Endothelial cell of umbilical vein (primary cell): ENCODE results near the gene TPP2. TPM values are rescaled to one million over a fixed set of nuclear protein-coding genes. Genes with fewer than 3 reads are reported as not detected.

Source experiments
- BruUV-seq: library from RNA; stranded (reverse); fragments of 400-500 nt; replicated peaks from 2 replicates; lab custom pipeline; 2021; lab: Mats Ljungman, UMichigan
- CTCF ChIA-PET: fragments of 300-600, 350-600 bp; sonication (Branson Sonifier 250); formaldehyde crosslinking; loops from one replicate; lab custom pipeline; 2021; ENCODE audit warnings: antibody characterized with exemption, inconsistent platforms; lab: Charles Lee
- POLR2A ChIA-PET: fragments of 300-600, 350-600 bp; sonication (Branson Sonifier 250); formaldehyde crosslinking; loops from one replicate; lab custom pipeline; 2021; ENCODE audit warnings: antibody characterized with exemption, inconsistent platforms; lab: Charles Lee
- DNase-seq: peaks from one replicate; pipeline ENCODE4 v3.0.0-alpha.2; 2011; ENCODE audit warnings: low read depth, low spot score
- FAIRE-seq: peaks from 2 replicates; lab custom pipeline; 2011; peaks lifted over from hg19 to GRCh38; lab: Jason Lieb, UNC
- H2AFZ ChIP-seq: 2 replicates; pipeline ENCODE4 v1.6.0; 2012; ENCODE audit warnings: low read depth, low read length, control low read depth, inconsistent platforms
- H3K27ac ChIP-seq: 2 replicates; pipeline ENCODE4 v1.5.1; 2011; ENCODE audit warnings: low read depth, mild to moderate bottlenecking, control low read depth, low read length, moderate library complexity; ENCODE audit not compliant: insufficient read depth
- H3K27me3 ChIP-seq, 2 experiments: 2 replicates each; pipeline versions ENCODE4 v1.6.0 to v1.6.1; 2011; ENCODE audit warnings: low read length in 2 of 2, mixed read lengths in 1 of 2; ENCODE audit not compliant: control insufficient read depth in 2 of 2, insufficient read depth in 2 of 2
- H3K36me3 ChIP-seq, 2 experiments: 2 replicates in 1 of 2; 3 replicates in 1 of 2; pipeline ENCODE4 v1.5.1; 2011; ENCODE audit warnings: low read length in 2 of 2, mild to moderate bottlenecking in 1 of 2, moderate library complexity in 1 of 2; ENCODE audit not compliant: control insufficient read depth in 2 of 2, insufficient read depth in 2 of 2; ENCODE audit errors: extremely low read depth in 1 of 2
- H3K4me1 ChIP-seq: 3 replicates; pipeline ENCODE4 v1.5.1; 2011; ENCODE audit warnings: mild to moderate bottlenecking, low read length; ENCODE audit not compliant: control insufficient read depth, insufficient read depth; ENCODE audit errors: extremely low read depth
- H3K4me2 ChIP-seq: 2 replicates; pipeline ENCODE4 v1.6.1; 2011; ENCODE audit warnings: low read length, control low read depth, mixed read lengths; ENCODE audit not compliant: insufficient read depth
- H3K4me3 ChIP-seq, 3 experiments: fragments of 200-600 bp in 1 of 3; sonication (generic), shearing (Covaris generic) in 1 of 3; replicated peaks in 1 of 3; 2 replicates each; pipeline ENCODE4 v1.5.1; 2011 to 2016; ENCODE audit warnings: control low read depth in 3 of 3, low read length in 3 of 3, mild to moderate bottlenecking in 2 of 3, inconsistent platforms in 1 of 3, low read depth in 1 of 3, moderate library complexity in 1 of 3; ENCODE audit not compliant: insufficient read depth in 1 of 3
- H3K79me2 ChIP-seq: 2 replicates; pipeline ENCODE4 v1.6.0; 2012; ENCODE audit warnings: low read length, inconsistent platforms; ENCODE audit not compliant: control insufficient read depth, insufficient read depth
- H3K9ac ChIP-seq: replicated peaks from 2 replicates; pipeline ENCODE3; 2011; ENCODE audit warnings: low read length, control low read depth; ENCODE audit not compliant: insufficient read depth; ENCODE audit errors: extremely low read depth
- H3K9me1 ChIP-seq: replicated peaks from 3 replicates; pipeline ENCODE4 v1.6.0; 2011; ENCODE audit warnings: mild to moderate bottlenecking, low read length; ENCODE audit not compliant: control insufficient read depth, insufficient read depth; ENCODE audit errors: extremely low read depth
- H3K9me3 ChIP-seq: replicated peaks from 2 replicates; pipeline ENCODE4 v1.5.1; 2012; ENCODE audit warnings: low read length, inconsistent platforms; ENCODE audit not compliant: control insufficient read depth, insufficient read depth
- H4K20me1 ChIP-seq: replicated peaks from 2 replicates; pipeline ENCODE3; 2011; ENCODE audit warnings: mild to moderate bottlenecking, low read length; ENCODE audit not compliant: control insufficient read depth, insufficient read depth; ENCODE audit errors: extremely low read depth
- CTCF ChIP-seq, 2 donors: IDR thresholded peaks; 1 replicate in 1 of 2; 2 replicates in 1 of 2; pipeline ENCODE4 v1.5.1; 2011; ENCODE audit warnings: low read length in 2 of 2, mild to moderate bottlenecking in 2 of 2, moderate library complexity in 2 of 2, control low read depth in 1 of 2, inconsistent platforms in 1 of 2, low read depth in 1 of 2; ENCODE audit not compliant: insufficient read depth in 1 of 2; ENCODE audit errors: extremely low read depth in 1 of 2
- EZH2 ChIP-seq: IDR thresholded peaks from 2 replicates; pipeline ENCODE4 v1.6.1; 2012; ENCODE audit warnings: borderline replicate concordance, low read depth, mild to moderate bottlenecking, moderate library complexity, low read length, inconsistent platforms; ENCODE audit not compliant: severe bottlenecking
- FOS ChIP-seq: IDR thresholded peaks from 2 replicates; pipeline ENCODE4 v1.6.1; 2011; ENCODE audit warnings: mild to moderate bottlenecking, low read length, moderate library complexity, borderline replicate concordance; ENCODE audit not compliant: insufficient read depth
- GATA2 ChIP-seq: IDR thresholded peaks from 2 replicates; pipeline ENCODE4 v1.7.0; 2011; ENCODE audit warnings: low read depth, mild to moderate bottlenecking, moderate library complexity, mixed read lengths, low read length; ENCODE audit not compliant: insufficient read length, insufficient read depth
- JUN ChIP-seq: IDR thresholded peaks from 2 replicates; pipeline ENCODE4 v1.6.1; 2011; ENCODE audit warnings: borderline replicate concordance, low read depth; ENCODE audit not compliant: insufficient read length, insufficient read depth
- MYC ChIP-seq: IDR thresholded peaks from one replicate; pipeline ENCODE4 v1.6.1; 2011; ENCODE audit warnings: mild to moderate bottlenecking, low read depth, low read length
- POLR2A ChIP-seq: IDR thresholded peaks from 2 replicates; pipeline ENCODE4 v1.6.1; 2012; ENCODE audit warnings: low read depth, mild to moderate bottlenecking, control low read depth, low read length
- dilution Hi-C: fragments of 300-500 bp; cut with MboI; formaldehyde crosslinking; loops from one replicate; pipeline ENCODE4 v1.15.0; 2019; ENCODE audit warnings: low sequenced_read_pairs; ENCODE audit not compliant: extremely low pct_ligation_motif_present
- intact Hi-C: fragments of 100-400 bp; cut with micrococcal nuclease; formaldehyde crosslinking; loops from one replicate; pipeline ENCODE4 v1.10.0; 2022
- polyA plus RNA-seq, 4 experiments: library from polyadenylated mRNA; depleted of rRNA in 3 of 4; stranded (reverse) in 3 of 4; unstranded in 1 of 4; fragments of >200 nt; gene quantifications; 2 replicates each; pipeline versions ENCODE4 v1.2.1 to v1.2.3, GENCODE V29; 2011 to 2012; ENCODE audit warnings: missing spikeins in 1 of 4
- total RNA-seq: library from RNA; stranded (reverse); gene quantifications from 2 replicates; pipeline ENCODE4 v1.2.3, GENCODE V29; 2021

Gene TPP2
- total and polyA plus RNA-seq, 2 donors (not counting 3 experiments of a cell fraction or from before 2014, with no cell fraction given): 11.5 to 46.7 TPM

GRCh38 chr13:102548811-102549210, 48.0 kb upstream of the TPP2 start:
- no peaks in the 10 kb centered on the region for H3K4me1 ChIP-seq
- no peak overlapping the region for H3K27ac ChIP-seq
- no peak overlapping the region for H2AFZ ChIP-seq
- H3K9ac ChIP-seq: no peak overlapping the region
- H3K36me3 ChIP-seq: no peaks in the 10 kb centered on the region
- intact Hi-C loops (no loop called here), dilution Hi-C loops (no loop called here)
- FAIRE-seq: no peak
- H3K79me2 ChIP-seq: no peaks in the 10 kb centered on the region
- no peak overlapping the region for H3K4me3 ChIP-seq
- no peak for DNase-seq
- no TSS peak for BruUV-seq
- no peaks in the 10 kb centered on the region for H3K9me1 ChIP-seq
- no peak overlapping the region for H3K4me2 ChIP-seq
- H3K9me3 ChIP-seq: no peaks in the 10 kb centered on the region
- H3K27me3 ChIP-seq: peaks cover 2 to 3% of the 10 kb centered on the region in 2 experiments
- POLR2A ChIA-PET: no interaction called here
- no peaks in the 10 kb centered on the region for H4K20me1 ChIP-seq
- TF ChIP-seq POLR2A (no peak), CTCF (IDR thresholded peaks at IDR 0.05; ENCODE audit: extremely low read depth in 1 of 2, insufficient read depth in 1 of 2, low read depth in 1 of 2, low read length in 2 of 2) (no peak), MYC (no peak), GATA2 (no peak), JUN (no peak)
- CTCF ChIA-PET: no interaction called here

DNA sequence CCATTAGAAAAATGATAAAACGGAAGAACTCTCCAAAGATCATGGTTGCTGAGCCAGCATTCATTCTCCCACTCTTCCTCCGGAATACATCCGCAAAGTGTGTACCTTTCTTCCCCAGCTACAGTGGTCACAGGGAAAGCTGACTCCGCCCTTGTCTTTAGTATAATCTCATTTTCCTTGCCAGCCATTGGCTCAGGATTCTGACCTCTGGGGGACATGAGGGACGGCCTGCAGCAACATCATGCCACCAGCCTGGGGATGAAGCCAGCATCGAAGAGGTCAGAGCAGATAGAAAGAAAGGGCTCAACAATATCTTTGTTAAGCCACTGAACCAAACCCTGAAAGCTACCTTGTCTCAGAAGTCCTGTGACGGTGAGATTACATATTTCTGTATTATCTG, 46.3 kb upstream of the TPP2 start:
- FAIRE-seq: no peak
- Histone ChIP-seq H3K79me2 (no peaks in the 10 kb centered on the region), H3K36me3 (no peaks in the 10 kb centered on the region), H3K4me3 (no peak overlapping the region), H3K4me2 (no peak overlapping the region), H3K9me1 (no peaks in the 10 kb centered on the region), H4K20me1 (no peaks in the 10 kb centered on the region), H3K27ac (no peak overlapping the region), H3K27me3 (peaks cover 2 to 5% of the 10 kb centered on the region in 2 experiments), H3K9me3 (no peaks in the 10 kb centered on the region), H3K9ac (no peak overlapping the region), H2AFZ (no peak overlapping the region), H3K4me1 (no peaks in the 10 kb centered on the region)
- TF ChIP-seq FOS (no peak), EZH2 (no peak), POLR2A (no peak), MYC (no peak)
- dilution Hi-C loops: no loop called here
- ChIA-PET POLR2A (no interaction called here), CTCF (interaction anchor here (1.4 kb wide), 1 partner anchor 409 kb away, joined by 4 read pairs; no protein-coding TSS in a partner anchor)
- no peak for DNase-seq
- no TSS peak for BruUV-seq
- intact Hi-C loops: no loop called here
